Stimulated activated CD4-positive, alpha-beta T cell treated with anti-CD3 and anti-CD28 coated beads, Interleukin-12 subunit alpha, Interleukin-12 subunit beta, amount 100 ng/mL, for 24 hours (primary cell): ENCODE data around the gene PDE11A.

Experiments used
- DNase-seq, 2 experiments: peaks; one replicate each; pipeline ENCODE4 v3.0.0-alpha.2; 2020; ENCODE audit warnings: low read depth in 2 of 2

The PDE11A gene

DNA sequence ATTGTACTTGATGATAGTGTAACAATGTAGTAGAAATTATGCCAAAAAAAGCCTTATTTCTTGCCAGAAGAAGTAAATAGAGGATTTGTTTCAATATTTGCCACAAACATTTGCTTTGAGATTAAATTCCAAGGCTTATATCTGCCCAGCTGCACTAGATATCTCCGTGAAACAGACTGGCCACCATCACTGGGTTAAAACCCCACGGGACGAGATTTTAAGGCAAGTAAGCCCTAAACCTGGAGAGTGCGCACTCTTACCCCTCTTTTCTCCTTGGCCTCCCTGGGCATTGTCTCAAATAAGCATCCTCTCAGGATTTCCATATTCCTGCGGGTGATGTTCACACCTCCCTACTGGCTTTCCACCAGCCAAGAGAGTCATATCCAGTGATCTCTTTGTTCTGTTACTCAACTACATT is 345.6 kb downstream of the PDE11A start:
- DNase-seq: no peak

- DNase-seq: peak in 1 of 2 experiments; percentile 32
These were observed 347.9 kb downstream of the PDE11A start for GRCh38 chr2:177724398-177725287.

DNA sequence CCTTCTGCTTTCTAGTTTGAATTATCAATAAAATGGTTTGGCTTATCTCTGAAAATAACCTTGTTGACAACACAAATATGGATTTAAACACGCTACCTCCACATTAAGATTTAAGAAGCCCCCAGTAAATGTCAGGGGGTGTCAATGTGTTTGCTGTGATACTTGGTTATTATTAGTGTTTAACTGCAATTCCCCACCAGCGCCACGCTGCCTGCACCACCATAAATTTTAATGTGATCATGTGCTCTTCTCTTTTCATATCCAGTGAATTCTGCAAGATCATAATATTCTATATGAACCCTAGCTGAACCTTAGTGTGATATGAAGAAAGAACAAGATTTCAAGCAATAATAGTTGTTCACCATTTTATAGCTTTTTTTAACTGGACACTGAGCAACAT is 349.3 kb downstream of the PDE11A start:
- DNase-seq: no peak

- DNase-seq: no peak
These were observed 350.6 kb downstream of the PDE11A start for GRCh38 chr2:177721818-177722567.

DNA sequence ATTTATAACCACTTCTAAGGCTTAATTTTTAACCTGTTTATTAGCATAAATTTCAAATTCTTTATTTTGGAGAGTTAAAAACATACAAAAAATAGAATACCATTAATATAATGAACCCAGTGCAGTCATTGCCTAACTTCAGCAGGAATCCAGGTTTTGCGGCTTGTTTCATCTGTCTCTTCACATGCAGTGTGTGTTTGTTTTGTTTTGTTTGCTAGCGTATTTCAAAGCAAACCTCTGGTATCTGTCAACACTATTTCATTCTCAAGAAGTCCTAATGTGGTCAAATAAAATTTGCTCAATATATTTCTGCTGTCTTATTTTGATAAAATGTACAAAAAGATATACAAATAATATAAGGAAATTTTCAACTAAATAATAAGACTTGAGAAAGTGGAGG is 351.5 kb downstream of the PDE11A start:
- no peak for DNase-seq

- no peak for DNase-seq
These were observed 354.6 kb downstream of the PDE11A start for GRCh38 chr2:177717831-177718618.

DNA sequence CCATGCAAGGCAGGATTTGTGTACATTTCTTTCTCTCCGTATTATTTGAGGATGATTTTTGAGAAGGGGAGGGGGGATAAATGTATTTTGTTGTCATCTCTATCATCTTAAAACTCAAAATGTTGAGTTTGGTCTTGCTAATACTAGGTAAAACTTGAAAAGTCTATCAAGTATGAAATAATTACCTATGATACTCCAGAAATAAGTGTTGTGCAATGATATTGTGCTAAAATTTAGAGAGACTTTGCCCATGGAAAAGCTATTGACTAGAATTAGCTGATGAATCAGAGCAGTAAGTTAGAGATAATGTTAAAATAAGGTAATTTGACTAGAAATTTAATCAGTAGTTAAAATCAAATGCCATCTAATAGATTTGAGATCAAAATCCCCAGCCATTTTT is 356.1 kb downstream of the PDE11A start:
- DNase-seq: no peak

DNA sequence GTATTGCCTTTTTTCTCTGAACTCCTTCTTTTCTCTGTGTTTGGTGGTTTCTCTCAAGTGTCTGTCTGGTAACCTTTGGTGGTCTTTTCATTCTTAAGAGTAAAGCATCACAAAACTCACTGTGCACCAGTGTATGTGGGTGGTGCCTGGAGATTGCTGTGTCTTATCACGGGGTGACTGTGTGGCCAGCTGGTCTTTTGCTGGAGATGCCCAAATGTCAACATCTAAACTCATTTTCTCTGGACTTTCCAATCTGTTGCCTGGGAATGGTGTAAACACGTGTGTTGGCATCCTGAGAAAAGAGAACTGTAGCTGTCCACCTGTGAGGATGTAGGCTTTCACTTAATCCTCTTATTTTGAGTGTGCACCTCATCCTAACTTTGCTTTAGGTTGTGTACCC is 356.8 kb downstream of the PDE11A start:
- DNase-seq: no peak

DNA sequence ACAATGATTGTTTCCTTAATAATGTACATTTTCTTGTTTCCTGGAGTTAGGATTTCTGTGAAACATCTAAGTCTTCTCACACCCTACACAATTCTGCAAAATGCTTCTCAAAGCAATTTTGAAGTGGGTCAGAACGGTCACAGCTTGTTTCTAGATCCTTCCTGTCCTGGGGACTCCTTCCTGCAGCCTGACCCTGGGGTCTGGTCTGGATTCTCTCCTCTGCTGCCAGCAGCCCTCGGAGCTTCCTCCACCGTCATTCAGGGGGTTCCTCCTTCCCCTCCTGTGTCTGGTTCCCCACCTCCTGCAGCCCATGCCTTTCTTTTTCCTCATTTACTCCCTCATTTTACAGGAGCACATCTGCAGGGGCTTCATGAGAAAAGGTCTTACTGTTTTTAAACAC is 357.9 kb downstream of the PDE11A start:
- DNase-seq: no peak

DNA sequence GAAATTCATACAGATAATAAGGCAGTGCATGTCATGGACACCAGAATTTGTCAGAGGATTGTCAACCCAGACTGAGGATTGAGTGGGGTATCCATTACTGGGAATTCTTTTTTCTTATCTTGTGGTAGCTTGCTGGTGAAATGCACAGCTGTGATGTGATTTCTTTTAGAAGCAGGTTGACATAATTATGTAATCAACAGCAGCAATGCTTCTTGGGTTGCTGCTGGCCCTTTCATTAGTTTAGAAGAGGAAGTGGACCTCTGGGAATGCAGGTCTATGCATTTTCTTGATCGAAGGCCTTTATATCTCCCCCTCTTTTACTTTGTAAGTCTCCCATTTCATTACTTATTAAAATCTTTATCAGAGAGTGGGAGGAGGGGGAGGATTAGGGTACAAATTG is 360.1 kb downstream of the PDE11A start:
- no peak for DNase-seq

GRCh38 chr2:177711483-177712265 is 360.9 kb downstream of the PDE11A start:
- no peak for DNase-seq

- DNase-seq: no peak
These were observed 361.7 kb downstream of the PDE11A start for GRCh38 chr2:177710889-177711288.

DNA sequence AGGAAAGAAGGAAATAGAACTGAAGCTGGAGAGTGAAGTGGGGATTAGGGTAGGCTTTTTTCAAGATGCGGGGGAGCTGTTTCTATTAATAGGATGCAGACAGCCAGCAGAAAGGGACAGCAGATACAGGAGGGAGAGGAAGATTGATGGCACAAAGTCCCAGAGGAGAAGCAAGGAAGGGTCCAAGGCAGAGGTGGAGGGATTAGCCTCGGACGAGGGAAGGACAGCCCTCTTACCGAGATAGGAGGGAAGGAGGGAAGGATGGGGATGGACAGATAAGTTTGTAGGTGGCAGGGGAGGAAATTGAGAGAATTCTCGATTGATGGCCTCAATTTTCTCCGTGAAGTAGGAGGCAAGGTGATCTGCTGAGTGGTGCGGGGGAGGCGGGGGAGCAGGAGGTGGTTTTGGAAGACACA is 362.6 kb downstream of the PDE11A start:
- no peak for DNase-seq

DNA sequence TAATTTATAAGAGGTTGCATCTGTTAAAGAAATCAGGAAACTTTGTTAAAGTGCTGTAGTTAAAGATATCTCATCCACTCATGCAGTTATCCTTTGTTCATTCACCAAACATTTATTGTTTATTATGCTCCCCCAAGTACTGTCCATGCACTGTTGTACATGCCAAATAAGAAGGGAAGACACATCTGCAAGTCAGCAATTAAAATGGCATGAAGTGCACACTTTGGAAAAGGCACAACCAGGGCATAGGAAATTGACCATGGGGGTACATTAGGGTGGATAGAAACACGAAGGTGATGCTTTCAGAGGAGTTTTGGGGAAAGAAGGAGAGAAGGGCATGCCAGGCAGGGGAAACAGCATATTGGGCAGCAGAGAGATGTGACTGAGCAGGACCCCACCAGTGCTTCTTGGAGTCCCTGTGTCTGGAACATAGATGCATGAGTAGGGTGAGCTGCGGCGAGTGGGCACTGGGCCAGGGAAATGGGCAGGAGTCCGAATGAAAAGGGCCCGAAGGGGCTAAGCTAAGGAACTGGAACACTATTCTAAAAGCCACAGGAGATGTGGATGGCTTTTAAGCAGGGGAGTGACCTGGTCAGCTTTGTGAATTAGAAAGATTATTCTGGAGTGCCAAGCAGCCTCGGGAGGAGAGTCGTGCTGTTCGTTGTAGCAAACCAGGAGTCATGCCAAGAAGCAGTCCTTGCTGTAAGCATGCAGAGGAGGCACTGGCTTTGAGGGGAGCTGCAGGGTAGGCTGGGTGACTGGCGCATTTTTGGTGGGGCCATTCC is 363.7 kb downstream of the PDE11A start:
- no peak for DNase-seq

GRCh38 chr2:177708106-177708505 is 364.5 kb downstream of the PDE11A start:
- no peak for DNase-seq

GRCh38 chr2:177705511-177706173 is 366.9 kb downstream of the PDE11A start:
- no peak for DNase-seq

DNA sequence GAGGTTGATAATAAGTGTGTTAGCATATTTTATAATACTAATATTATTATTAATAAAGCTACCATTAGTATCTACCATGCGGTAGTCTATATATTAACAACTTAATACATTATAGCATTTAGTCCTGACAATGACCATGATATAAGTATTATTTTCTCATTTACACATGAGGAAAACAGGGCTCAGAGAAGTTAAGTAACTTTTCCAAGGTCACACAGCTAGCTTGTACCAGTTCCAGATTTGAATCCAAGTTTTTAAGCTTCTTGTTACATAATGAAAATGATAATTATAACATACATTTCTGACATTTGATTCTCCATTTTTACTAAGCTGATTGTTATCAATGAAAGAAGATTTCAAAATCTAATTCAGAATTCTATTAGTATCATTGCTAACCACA is 369.4 kb downstream of the PDE11A start:
- no peak for DNase-seq

GRCh38 chr2:177698281-177698680 is 374.3 kb downstream of the PDE11A start:
- no peak for DNase-seq

DNA sequence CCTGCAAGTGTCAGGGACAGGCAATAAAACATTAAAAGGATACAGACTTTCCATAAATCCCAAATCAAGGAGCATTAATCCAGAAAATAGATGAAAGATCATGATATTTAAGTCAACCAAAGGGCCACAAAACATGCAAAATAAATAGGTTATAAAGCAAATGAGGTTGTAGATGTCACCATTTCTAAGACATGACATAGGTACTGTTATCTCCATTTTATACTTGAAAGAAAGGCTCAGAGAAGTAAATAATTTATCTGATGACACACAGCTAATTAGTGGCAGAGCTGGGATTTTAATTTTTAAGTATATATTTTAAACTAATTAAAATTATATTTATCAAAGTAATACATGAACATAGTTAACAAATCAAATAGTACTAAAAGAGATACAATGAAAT is 378.2 kb downstream of the PDE11A start:
- no peak for DNase-seq
